NCI-H2227 (cell line): ENCODE measurements around the gene TTLL6.
"Not testable (repeated sequence)": the region's sequence is repeated elsewhere in the genome, so short reads cannot be mapped to it uniquely, and the experiment has no call there.

ENCODE experiments used
- DNase-seq: peaks from one replicate; lab custom pipeline; 2025; ENCODE audit not compliant: unreplicated experiment; lab: John Stamatoyannopoulos, UW

Gene TTLL6

DNA sequence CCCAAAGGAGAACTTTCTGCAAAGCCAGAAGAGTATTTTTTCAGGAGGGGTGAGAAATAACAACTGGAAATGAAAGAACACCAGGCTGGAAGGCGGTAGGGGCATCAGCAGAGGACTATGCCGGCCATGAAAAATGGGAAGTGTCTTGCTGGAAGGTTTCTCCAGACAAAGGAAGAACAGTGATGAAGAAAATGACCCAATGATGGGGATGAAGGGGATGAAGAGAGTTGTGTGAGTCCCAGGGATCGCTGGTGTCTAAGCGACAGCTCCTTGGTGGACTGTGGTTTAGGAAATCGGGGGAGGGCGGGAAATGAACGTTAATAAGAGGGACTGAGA, 623 bp downstream of the TTLL6 start:
- DNase-seq = no peak

DNA sequence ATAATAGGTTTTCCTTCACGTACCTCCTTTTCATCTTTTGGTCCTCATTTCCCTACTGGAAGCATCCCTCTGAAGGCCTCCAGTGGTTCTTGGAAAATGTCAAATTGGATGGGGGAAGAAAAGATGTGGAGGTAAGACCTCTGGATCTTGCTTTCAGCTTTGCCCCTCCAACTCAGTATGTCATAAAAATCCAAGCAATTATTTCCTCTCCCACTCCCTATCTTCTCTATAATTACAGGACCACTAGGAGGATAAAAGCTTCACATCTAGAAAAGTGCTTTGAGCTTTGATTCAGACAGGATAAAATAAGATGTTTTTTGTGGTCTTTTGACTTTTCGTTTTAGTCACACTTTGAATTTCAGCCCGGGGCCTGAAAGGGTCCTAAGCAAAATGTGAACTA, 1.7 kb downstream of the TTLL6 start:
- DNase-seq = peak; percentile 53

DNA sequence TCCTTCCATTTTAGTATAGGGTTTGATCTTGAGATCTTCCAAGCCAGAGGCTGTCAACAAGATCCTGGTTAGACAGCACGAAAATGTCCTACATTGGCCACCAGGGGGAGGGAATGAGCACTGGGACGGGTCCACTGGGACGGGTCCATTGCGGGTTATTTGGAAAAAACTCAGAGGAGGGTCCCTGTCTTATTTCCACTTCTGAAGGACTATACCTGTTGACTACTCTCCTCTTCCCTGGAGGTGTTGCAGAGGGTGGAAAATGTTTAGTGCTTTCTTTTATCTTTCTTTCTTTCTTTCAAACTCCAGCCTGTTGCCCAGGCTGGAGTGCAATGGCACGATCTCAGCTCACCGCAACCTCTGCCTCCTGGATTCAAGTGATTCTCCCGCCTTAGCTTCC, 2.5 kb downstream of the TTLL6 start:
- peak; percentile 73 for DNase-seq

DNA sequence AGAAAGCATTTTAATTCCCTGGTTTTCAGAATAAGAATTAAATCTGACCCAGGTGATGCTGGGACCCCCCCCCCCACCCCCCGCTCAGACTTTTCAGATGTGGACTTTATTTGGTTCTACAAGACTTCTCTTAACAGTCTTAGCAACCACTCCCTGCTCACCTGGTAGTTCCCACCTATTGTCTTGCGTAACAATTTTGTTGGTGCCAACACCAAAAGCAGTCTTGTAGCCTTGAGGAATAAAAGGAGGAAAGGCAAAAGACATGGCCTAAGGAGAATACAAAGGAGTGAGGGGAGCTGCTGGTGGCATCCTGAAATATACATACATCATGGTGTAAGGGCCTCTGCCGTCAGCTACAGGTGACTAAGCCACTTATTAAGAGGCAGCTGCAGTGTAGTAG, 5.0 kb downstream of the TTLL6 start:
- no peak for DNase-seq

DNA sequence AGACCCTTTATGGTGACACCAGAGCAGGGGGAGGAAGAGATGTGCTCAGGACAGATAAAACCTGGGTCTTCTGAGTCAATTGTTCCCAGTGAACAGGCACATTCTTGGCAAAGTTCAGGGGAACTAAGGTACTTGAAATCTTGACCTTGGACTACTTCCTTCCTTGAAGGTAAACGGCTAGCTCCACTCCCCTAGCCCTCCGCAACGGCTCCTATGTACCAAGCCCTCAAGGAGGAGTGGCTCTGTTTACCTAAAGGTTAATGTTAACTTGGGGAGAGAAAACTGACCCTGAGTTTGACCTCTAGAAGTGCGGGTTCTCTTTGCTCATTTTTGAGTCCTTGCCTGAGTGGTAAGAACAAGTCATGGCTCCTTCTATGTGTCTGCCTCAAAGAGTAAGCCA, 7.8 kb downstream of the TTLL6 start:
- no peak for DNase-seq

DNA sequence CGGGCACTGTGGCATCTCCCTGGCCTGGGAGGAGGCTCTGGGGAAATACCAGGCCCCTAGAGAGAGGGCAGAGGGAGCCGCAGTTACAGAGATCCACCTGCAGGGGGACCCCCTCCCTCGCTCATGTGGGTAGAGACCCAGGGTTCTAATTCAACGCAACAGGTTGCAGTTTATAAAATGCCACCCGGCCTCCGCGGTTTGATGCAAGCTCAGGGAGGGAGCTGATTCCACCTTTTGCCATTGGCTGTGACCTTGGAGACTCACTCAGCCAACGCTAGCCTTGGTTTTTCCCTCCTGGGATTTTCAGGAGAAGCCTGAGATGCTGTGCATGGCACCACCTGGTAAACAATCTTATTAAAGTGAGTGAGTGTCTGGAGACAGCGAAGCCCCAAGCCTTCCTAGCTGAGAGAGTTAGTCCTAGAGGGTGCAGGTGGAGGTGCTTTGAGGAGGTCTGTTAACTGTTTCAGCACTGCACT, 12.1 kb downstream of the TTLL6 start:
- peak; percentile 76 for DNase-seq

DNA sequence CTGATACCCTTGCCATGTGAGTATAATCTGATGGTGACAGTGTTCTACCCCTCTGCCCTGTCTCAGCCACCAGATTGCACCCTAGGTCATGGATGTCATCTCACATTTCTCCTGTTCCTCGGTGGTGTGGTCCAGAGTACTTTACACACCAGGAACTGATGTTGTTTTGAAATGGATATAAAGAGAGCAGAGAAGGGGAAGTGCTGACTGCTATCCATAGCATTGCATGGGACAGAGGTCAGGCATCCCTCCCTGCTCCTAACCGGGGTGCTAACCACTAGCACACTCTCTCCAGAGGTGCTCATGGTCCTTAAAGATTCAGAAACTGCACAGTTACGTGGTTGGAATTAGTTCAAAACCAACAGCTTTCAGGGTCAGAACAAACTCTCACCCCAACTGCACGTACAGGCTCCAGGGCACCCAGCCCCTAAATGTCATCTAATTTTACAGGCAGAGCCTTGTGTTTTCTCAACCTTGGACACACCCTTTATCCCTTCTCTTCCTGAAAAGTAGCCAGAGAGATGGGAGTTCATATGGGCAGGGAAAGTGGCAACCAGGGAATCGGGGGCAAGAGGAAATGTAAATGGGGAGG, 16.3 kb downstream of the TTLL6 start:
- DNase-seq = no peak

DNA sequence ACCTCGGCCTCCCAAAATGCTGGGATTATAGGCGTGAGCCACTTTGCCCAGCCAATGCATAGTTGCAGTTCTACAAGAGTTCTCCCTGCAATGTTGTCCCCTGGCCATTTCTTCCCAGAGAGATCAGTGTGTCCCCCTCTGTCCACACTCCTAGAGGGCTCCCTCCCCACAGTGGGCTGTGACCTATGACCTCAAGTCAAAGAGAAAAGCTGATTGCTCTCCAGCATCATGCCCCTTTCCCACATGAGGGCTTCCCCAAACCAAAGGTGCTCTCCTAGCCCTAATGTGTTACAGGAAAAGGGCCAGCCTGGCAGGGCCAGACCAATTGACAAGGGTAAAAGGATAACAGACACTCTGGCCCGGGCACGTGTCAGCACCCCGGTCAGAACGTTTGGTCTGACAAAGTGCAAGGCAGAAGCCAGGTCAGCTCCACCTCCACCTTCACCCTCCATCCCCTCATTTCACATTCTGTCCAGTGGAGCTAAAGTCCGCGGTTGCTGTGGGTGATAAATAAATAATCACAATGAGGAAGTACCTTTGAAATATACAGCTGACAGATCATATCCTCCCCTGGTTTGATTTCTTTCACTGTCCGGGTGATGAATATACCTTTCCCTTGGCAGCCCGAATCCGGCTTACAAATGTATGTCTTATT, 17.8 kb downstream of the TTLL6 start:
- DNase-seq = no peak

DNA sequence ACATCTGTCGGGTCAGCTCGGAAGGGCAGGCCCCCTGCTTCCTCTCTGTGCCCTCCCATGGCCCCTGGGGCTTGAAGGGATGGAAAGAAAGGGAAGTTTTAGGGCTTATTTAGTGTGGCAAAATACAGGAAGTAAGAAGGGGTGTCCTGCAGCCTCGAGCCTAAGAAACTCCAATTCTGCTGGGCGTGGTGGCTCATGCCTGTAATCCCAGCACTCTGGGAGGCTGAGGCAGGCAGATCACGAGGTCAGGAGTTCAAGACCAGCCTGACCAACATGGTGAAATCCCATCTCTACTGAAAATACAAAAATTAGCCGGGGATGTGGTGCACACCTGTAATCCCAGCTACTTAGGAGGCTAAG, 20.9 kb downstream of the TTLL6 start:
- not testable (repeated sequence) for DNase-seq

DNA sequence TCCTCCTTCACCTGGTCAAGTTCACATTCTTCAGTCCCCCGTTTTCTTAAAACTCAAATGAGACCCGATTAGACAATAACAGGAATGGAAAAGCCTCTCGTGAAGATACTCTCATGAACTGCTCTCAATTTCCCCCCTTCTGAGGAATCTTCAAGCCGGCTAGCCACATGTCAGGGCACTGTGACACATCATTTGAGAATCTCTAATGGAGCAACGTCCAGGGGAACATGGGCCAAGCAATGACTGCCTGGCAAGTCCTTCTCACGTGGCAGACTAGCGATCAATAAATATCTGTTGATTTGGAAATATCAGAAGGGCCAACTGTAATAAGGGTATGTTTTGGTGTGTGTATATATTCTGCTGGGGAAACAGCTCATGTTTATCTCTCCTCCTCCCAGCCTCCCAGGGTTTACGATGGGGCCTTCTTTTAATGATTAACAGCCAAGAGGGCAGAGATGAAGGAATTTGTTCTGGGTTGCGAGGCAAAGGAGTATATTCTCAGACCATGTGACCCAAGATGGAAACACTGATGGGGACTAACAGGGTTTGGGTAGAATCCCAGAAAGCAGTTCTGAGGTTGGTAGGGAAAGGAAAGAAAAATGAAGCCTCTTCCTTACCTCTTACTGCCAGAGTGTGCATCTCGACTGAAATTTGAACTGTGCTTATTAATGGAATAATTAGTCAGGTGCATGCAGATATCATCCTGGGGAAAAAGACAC, 21.4 kb downstream of the TTLL6 start:
- no peak for DNase-seq

DNA sequence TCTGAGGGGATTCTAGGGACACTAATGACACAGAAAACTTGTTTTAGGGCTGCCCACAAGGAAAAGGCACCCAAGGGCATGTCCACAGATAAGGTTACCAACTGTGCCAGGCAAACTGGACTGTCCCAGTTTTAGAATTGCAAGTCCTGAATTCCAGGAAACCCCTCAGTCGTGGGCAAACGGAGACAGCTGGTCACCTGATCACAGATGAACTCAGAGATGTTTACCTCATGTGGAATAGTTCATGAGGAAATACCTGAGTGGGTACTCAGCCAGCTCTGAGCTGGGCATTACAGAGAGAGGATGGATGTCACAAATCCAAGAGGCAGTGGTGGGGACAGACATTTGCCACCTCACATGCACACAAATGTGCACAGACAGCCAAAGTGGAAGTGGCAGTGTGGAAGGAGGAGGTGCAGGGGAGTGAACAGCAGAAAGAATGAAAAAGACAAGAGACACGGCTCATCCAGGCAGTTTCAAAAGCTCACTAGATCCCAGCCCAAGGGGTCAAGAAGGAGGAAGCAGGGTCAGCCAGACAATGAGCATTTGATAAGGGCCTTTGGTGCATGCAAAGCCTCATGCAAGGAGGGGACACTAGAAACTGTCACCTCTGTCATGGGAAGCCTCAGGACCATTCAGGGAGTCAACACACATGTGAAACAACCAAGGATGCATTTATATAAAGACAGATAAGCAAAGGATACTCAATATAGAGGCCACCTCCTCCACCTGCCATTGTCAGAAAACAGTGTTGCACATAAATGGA, 24.8 kb downstream of the TTLL6 start:
- no peak for DNase-seq

DNA sequence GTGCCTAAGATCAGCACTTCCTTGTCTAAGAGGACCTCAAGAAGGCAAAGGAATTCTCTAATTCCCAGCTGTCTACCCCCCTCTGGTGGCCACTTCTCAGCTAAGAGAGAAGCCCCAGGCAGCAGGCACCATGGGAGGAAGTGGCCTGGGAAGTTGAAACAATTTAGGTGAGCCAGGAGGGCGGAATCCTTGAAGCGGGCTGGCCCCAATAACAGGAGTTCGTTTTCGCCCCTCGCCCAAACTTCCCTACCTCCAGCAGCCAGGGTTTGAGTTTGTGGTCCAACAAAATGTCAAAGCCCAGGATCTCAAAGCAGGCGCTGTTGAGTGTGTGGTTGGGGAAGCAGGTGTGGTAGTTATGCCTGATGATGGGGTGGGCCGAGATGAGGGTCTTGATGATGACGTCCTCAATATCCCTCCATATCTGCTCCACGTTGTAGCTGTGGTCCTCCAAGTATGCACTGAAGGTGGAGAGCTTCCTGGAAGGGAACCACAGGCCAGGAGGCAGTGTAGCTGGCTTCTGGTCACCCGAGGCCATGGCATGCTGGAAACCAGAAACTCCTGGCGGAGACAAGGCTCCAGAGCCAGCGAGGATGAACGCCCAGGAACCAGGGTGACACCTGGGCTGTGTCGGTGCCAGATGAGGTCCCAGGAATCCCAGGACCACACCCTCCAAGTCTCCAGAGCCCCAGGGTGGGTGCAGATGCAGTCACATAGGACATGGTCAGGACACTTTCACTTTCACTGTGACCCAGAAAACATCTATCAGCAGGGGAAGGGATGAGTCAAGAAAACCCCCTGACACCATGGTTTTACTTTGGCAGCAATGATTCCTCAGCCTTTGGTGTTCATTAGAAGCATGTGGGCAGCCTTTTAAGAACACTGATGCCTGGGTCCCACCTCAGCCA, 25.6 kb downstream of the TTLL6 start:
- peak; percentile 81 for DNase-seq

DNA sequence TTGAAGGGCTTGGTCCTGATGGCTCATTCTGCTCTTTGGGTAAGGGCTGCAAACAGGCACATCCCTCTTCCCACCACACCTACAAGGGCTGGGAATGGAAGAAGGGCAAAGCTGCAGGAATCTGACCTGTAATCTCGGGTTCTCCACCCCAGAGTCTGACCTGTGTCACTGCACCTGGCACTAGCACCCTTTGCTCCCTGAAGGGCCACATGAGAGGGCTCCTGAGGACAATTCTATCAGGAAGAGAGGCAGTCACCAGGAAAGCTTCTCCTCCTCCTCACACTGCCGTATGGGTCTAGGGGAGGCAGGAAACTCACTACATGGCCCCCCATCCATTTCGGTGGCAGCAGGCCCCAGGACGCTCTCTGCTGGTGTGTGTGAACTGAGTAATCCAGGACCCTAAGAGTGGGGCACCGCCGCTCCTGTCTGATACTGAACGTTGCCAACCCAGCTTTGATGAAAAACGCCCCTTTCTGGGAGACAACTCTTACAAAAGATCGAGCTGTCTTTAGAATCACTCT, 26.4 kb downstream of the TTLL6 start:
- DNase-seq = no peak

DNA sequence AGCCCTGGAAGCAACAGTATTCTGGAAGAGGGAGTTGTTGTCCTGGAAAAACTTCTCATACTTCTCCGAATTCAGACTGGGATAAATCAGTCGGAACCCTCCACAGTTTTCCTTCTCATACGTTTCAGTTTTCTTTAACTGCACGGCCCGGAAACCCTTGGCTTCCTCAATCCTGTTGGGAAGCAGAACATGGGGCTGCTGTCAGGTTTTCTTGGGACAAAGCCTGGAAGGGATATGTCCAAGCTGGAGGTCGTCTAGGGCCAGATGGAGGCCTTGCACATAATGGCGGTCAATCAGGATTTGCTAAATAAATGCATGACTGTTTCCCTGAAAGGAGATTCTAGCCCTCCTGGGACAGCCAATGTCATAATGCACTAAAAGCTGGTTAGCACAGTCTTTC, 29.2 kb downstream of the TTLL6 start:
- no peak for DNase-seq

DNA sequence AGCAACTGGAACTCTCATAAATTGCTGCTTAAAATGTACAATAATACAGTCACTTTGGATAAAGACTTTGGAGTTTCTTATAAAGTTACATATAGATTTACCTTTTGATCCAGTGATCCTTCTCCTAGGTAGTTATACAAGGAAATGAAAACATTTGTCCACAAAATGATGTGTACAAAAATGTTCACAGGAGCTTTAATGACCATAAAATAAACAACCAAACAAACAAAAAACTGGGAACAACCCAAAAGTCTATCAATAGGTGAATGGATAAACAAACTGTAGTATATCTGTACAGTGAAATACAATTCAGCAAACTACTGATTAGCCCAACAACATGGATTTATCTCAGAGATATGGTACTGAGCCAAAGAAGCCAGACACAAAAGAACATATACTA, 37.6 kb downstream of the TTLL6 start:
- DNase-seq = no peak

DNA sequence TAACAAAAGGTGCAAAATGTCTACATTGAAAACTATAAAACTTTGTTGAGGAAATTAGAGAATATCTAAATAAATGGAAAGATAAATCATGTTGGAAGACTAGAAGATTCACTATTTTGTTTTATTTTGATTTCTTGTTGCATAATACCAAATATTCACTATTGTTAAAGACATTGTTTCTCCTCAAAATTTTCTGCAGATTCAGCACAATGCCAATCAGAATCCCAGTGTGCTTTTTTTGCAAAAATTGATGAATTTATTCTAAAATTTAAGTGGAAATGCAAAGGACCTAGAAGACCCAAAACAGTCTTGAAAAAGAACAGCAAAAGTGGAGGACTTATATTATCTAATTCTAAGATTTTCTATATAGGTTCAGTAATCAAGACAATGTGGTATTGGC, 40.4 kb downstream of the TTLL6 start:
- no peak for DNase-seq

DNA sequence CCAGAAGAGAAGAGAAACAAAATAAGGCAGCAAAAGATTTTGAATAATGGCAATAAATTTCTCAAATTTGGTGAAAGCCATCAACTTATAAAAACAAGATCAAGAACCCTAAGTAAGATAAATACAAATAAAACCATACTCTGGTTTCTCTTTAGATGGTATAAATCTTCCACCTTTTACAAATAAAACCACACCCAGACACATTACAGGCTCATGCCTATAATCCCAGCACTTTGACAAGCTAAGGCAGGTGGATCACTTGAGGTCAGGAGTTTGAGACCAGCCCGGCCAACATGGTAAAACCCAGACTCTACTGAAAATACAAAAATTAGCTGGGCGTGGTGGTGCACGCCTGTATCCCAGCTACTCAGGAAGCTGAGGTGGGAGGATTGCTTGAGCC, 43.8 kb downstream of the TTLL6 start:
- DNase-seq = no peak

DNA sequence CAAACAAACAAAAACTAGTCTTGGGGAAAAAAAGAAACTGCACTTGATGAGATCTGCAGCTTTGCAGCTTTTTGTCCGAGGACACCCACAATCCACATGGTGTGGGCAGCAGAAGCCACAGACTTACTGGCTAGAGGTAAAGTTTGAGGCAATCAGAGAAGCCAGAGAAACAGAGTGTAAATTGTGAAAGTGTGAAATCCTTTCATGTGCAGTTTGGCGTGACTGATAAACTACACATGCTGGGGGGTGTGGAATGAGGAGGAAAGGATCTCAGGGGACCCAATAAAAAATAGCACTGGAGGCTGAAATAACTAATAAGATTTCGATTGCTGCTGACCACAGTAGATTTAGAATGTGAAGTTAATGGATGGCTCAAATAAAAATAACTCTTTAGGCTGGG, 46.1 kb downstream of the TTLL6 start:
- no peak for DNase-seq

DNA sequence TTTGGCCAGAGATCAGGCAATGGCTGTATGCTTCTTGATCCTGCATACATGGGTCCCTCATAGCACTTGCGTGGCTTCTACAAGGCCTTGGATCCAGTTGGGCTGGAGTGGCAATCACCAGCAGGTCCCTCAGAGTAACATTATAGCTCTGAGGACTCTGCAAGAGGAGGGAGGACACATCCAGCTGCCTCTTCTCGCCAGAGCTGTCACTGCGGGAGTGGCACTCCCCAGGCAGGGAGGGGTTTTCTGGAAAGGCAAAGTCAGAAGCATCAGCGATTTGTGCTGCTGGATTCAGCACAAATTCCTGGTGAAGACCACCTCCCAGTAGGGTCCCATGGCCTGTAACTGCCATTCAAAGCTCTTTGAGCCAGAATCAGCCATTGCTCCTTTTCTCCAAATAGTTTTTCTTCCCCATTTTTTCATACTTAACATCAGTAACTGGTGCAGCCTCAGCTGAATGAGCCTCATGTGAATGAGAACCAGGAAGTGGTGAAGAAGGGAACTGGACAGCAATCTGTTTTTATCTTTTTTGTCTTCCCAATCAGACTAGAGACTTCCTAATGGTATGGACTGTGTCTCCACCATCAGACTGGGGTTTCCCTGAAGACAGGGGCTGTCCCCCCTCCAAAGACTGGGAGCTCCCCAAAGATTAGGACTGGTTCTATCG, 47.9 kb downstream of the TTLL6 start:
- no peak for DNase-seq

DNA sequence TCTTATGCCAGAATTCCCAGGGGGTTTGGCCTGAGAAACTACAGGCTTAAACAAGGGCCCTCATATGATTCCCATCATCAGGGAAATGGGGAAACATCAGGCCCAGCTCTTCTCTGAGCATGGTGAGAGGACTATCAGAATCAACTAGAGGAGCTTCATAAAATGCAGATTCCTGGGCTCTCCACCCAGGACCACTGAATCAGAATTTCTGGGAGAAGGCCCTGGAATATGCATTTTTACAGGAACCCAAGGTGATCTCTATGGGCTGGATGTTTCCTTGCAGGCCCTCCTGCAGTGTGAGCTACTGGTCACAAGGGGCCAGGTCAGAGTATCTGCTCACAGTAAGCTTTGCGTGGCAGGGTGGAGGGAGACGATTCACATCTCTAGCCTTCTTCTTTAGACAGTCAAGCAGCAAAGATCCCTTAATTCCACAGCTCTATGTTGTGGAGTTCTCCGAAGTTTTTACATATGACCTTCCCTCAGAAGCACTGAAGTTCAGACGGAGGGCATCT, 49.7 kb downstream of the TTLL6 start:
- no peak for DNase-seq
